Esophagus (tissue), 2 donors: Measurements from ENCODE around the gene SCARB2. TPM values are rescaled to one million over a fixed set of nuclear protein-coding genes. Genes with fewer than 3 reads are reported as not detected.

Experiments
- H3K27ac ChIP-seq, 2 donors: one replicate each; pipeline ENCODE4 v1.5.1; 2013; ENCODE audit warnings: low read depth in 2 of 2, mild to moderate bottlenecking in 2 of 2, inconsistent platforms in 1 of 2, low read length in 1 of 2, moderate library complexity in 1 of 2
- H3K27me3 ChIP-seq, 2 donors: one replicate each; pipeline ENCODE4 v1.6.1; 2013; ENCODE audit warnings: low read length in 2 of 2, control low read depth in 1 of 2, mild to moderate bottlenecking in 1 of 2; ENCODE audit not compliant: insufficient read depth in 2 of 2, control insufficient read depth in 1 of 2
- H3K36me3 ChIP-seq, 2 donors: one replicate each; pipeline ENCODE4 v1.6.1; 2013; ENCODE audit warnings: low read length in 1 of 2; ENCODE audit not compliant: control insufficient read depth in 2 of 2, insufficient read depth in 2 of 2
- H3K4me1 ChIP-seq, 2 donors: one replicate each; pipeline ENCODE4 v1.6.1; 2013; ENCODE audit warnings: low read length in 1 of 2; ENCODE audit not compliant: control insufficient read depth in 2 of 2, insufficient read depth in 2 of 2
- H3K4me3 ChIP-seq, 2 donors: one replicate each; pipeline ENCODE4 v1.5.1; 2013; ENCODE audit warnings: low read length in 2 of 2, mild to moderate bottlenecking in 2 of 2, low read depth in 1 of 2, moderate library complexity in 1 of 2
- H3K9me3 ChIP-seq, 2 donors: one replicate each; pipeline ENCODE4 v1.6.1; 2013; ENCODE audit warnings: mild to moderate bottlenecking in 2 of 2, low read depth in 1 of 2, low read length in 1 of 2, moderate library complexity in 1 of 2; ENCODE audit not compliant: control insufficient read depth in 2 of 2, insufficient read depth in 1 of 2
- WGBS, 2 donors: extraction: QIAGEN DNeasy Blood & Tissue Kit; methylation state at CpG; one replicate each; pipeline ENCODE4 v1.1.7; 2013; 5-methylcytosine and 5-hydroxymethylcytosine counted together
- polyA plus RNA-seq, 2 donors: library from polyadenylated mRNA; stranded (reverse); fragments of 200-250 nt; gene quantifications; one replicate each; pipeline ENCODE4 v1.2.3, GENCODE V29; 2013
- donor health status: healthy with polysubstance abuse.
- donor health status: Bipolar disorder and iron deficiency.

Gene SCARB2
- 10 to 100 TPM; 21.7 to 26.3 TPM for polyA plus RNA-seq

- peaks cover 2 to 11% of the 10 kb centered on the region in 2 donors for H3K4me1 ChIP-seq
- no peaks in the 10 kb centered on the region for H3K9me3 ChIP-seq
- peak within 1 kb of the TSS; percentile 63 to 84 for H3K4me3 ChIP-seq
- H3K36me3 ChIP-seq: peaks cover 0 to 3% of the 10 kb centered on the region in 2 donors
- 0 to 1% methylated on average over 86 to 94 of the region's 94 CpGs for WGBS, 2 donors
- H3K27ac ChIP-seq: peak within 1 kb of the TSS; percentile 98 to 99
- no peaks in the 10 kb centered on the region for H3K27me3 ChIP-seq
Observed at GRCh38 chr4:76213415-76214176, at the start of gene SCARB2. SCARB2 (minus strand) TSS chr4:76213824; CDS start chr4:76213543, 281 bp downstream.

GRCh38 chr4:76260571-76260970, 46.9 kb upstream of the SCARB2 start:
- no peaks in the 10 kb centered on the region for H3K36me3 ChIP-seq
- H3K4me3 ChIP-seq: no peak overlapping the region
- H3K9me3 ChIP-seq: no peaks in the 10 kb centered on the region
- WGBS, 2 donors: 45 to 93% methylated on average over 1 of the region's 1 CpG
- no peak overlapping the region for H3K27ac ChIP-seq
- H3K27me3 ChIP-seq: no peaks in the 10 kb centered on the region
- no peaks in the 10 kb centered on the region for H3K4me1 ChIP-seq

- Histone ChIP-seq H3K4me1 (no peaks in the 10 kb centered on the region), H3K9me3 (no peaks in the 10 kb centered on the region)
- WGBS, 2 donors: 94 to 96% methylated on average over 3 of the region's 3 CpGs
Observed at GRCh38 chr4:76257824-76258223, 44.2 kb upstream of the SCARB2 start.

GRCh38 chr4:76256968-76257367, 43.3 kb upstream of the SCARB2 start:
- H3K4me1 ChIP-seq: no peaks in the 10 kb centered on the region
- no peak overlapping the region for H3K4me3 ChIP-seq
- WGBS, 2 donors: 79 to 83% methylated on average over 1 of the region's 1 CpG
- H3K27me3 ChIP-seq: no peaks in the 10 kb centered on the region
- no peak overlapping the region for H3K27ac ChIP-seq
- no peaks in the 10 kb centered on the region for H3K9me3 ChIP-seq
- no peaks in the 10 kb centered on the region for H3K36me3 ChIP-seq

More at GRCh38 chr4:76257824-76258223, 44.2 kb upstream of the SCARB2 start:
- Histone ChIP-seq H3K36me3 (no peaks in the 10 kb centered on the region), H3K27ac (no peak overlapping the region), H3K27me3 (no peaks in the 10 kb centered on the region), H3K4me3 (no peak overlapping the region)

- Histone ChIP-seq H3K9me3 (no peaks in the 10 kb centered on the region), H3K36me3 (no peaks in the 10 kb centered on the region), H3K4me3 (no peak overlapping the region), H3K27me3 (no peaks in the 10 kb centered on the region), H3K4me1 (peaks cover 0 to 1% of the 10 kb centered on the region in 2 donors), H3K27ac (no peak overlapping the region)
- 73 to 86% methylated on average over 6 of the region's 6 CpGs for WGBS, 2 donors
Observed at GRCh38 chr4:76256032-76256431, 42.4 kb upstream of the SCARB2 start.

GRCh38 chr4:76253511-76253910, 39.9 kb upstream of the SCARB2 start:
- H3K27me3 ChIP-seq: no peaks in the 10 kb centered on the region
- H3K27ac ChIP-seq: no peak overlapping the region
- no peaks in the 10 kb centered on the region for H3K36me3 ChIP-seq
- peaks cover 0 to 2% of the 10 kb centered on the region in 2 donors for H3K4me1 ChIP-seq
- H3K9me3 ChIP-seq: no peaks in the 10 kb centered on the region
- WGBS, 2 donors: 78 to 81% methylated on average over 6 of the region's 6 CpGs
- no peak overlapping the region for H3K4me3 ChIP-seq

GRCh38 chr4:76252271-76252653, 38.6 kb upstream of the SCARB2 start:
- H3K9me3 ChIP-seq: no peaks in the 10 kb centered on the region
- peak overlapping the region; percentile 42 to 60 for H3K4me3 ChIP-seq
- H3K36me3 ChIP-seq: no peaks in the 10 kb centered on the region
- no peak overlapping the region for H3K27ac ChIP-seq
- peaks cover 0 to 2% of the 10 kb centered on the region in 2 donors for H3K4me1 ChIP-seq
- no peaks in the 10 kb centered on the region for H3K27me3 ChIP-seq
- 80 to 82% methylated on average over 8 of the region's 8 CpGs for WGBS, 2 donors

GRCh38 chr4:76251441-76252270, 38.0 kb upstream of the SCARB2 start, which contains the start of gene FAM47E:
FAM47E (plus strand) TSS chr4:76251721; CDS start chr4:76251747, 26 bp downstream.
- 6 to 8% methylated on average over 62 to 68 of the region's 68 CpGs for WGBS, 2 donors
- Histone ChIP-seq H3K27ac (no peak within 1 kb of the TSS), H3K27me3 (no peaks in the 10 kb centered on the region)

GRCh38 chr4:76250962-76251361, 37.3 kb upstream of the SCARB2 start:
- Histone ChIP-seq H3K27me3 (no peaks in the 10 kb centered on the region), H3K36me3 (no peaks in the 10 kb centered on the region), H3K9me3 (no peaks in the 10 kb centered on the region), H3K27ac (no peak overlapping the region), H3K4me1 (peaks cover 0 to 2% of the 10 kb centered on the region in 2 donors), H3K4me3 (peak overlapping the region; percentile 42 to 60)
- WGBS, 2 donors: 11 to 12% methylated on average over 6 of the region's 6 CpGs

More at GRCh38 chr4:76251441-76252270, 38.0 kb upstream of the SCARB2 start, which contains the start of gene FAM47E:
- H3K4me3 ChIP-seq: peak within 1 kb of the TSS; percentile 42 to 60
- H3K36me3 ChIP-seq: no peaks in the 10 kb centered on the region
- peaks cover 0 to 2% of the 10 kb centered on the region in 2 donors for H3K4me1 ChIP-seq
- no peaks in the 10 kb centered on the region for H3K9me3 ChIP-seq
